ENCODE results near the gene NEMP2.
"Not testable (repeated sequence)": the region's sequence is repeated elsewhere in the genome, so short reads cannot be mapped to it uniquely, and the experiment has no call there.

The NEMP2 gene

GRCh38 chr2:190493095-190493494, 41.4 kb downstream of the NEMP2 start:
- no peak for DNase-seq

- DNase-seq: no peak
Observed at GRCh38 chr2:190490502-190490901, 44.0 kb downstream of the NEMP2 start.

GRCh38 chr2:190489475-190489874, 45.0 kb downstream of the NEMP2 start:
- DNase-seq: no peak

- DNase-seq: no peak
Observed at GRCh38 chr2:190488516-190489233, 45.8 kb downstream of the NEMP2 start.

GRCh38 chr2:190486037-190486623, 48.4 kb downstream of the NEMP2 start:
- DNase-seq: no peak

- DNase-seq: peak in 2 of 51 donors; percentile 30 to 46
Observed at GRCh38 chr2:190482451-190482850, 52.1 kb downstream of the NEMP2 start.

GRCh38 chr2:190481339-190481738, 53.2 kb downstream of the NEMP2 start:
- peak in 6 of 51 donors; percentile 9 to 39 (median 24) for DNase-seq

- no peak for DNase-seq
Observed at GRCh38 chr2:190478572-190479195, 55.8 kb downstream of the NEMP2 start.

- DNase-seq: peak in 21 of 51 donors; percentile 5 to 78 (median 39)
Observed at GRCh38 chr2:190477661-190478454, 56.7 kb downstream of the NEMP2 start.

GRCh38 chr2:190470256-190470826, 64.2 kb downstream of the NEMP2 start:
- DNase-seq: no peak

- DNase-seq: no peak
Observed at GRCh38 chr2:190469771-190470170, 64.8 kb downstream of the NEMP2 start.

- DNase-seq: peak in 22 of 51 donors; percentile 8 to 79 (median 28)
Observed at GRCh38 chr2:190468814-190469569, 65.5 kb downstream of the NEMP2 start.

- not testable (repeated sequence) for DNase-seq
Observed at GRCh38 chr2:190468354-190468753, 66.2 kb downstream of the NEMP2 start.

GRCh38 chr2:190467575-190468083, 66.9 kb downstream of the NEMP2 start:
- peak in 2 of 51 donors; percentile 18 to 39 for DNase-seq

- DNase-seq: no peak
Observed at GRCh38 chr2:190466819-190467446, 67.6 kb downstream of the NEMP2 start.

GRCh38 chr2:190465060-190465459, 69.5 kb downstream of the NEMP2 start:
- DNase-seq: no peak

GRCh38 chr2:190462611-190463010, 71.9 kb downstream of the NEMP2 start:
- no peak for DNase-seq

GRCh38 chr2:190462181-190462580, 72.3 kb downstream of the NEMP2 start:
- DNase-seq: no peak

- DNase-seq: no peak
Observed at GRCh38 chr2:190460487-190460886, 74.0 kb downstream of the NEMP2 start.

GRCh38 chr2:190459881-190460280, 74.6 kb downstream of the NEMP2 start:
- no peak for DNase-seq

Data from hypothalamus (tissue), 51 donors.